ENCODE results near the gene COX6B1.
"Not testable (repeated sequence)": the region's sequence is repeated elsewhere in the genome, so short reads cannot be mapped to it uniquely, and the experiment has no call there.

Gene COX6B1

DNA sequence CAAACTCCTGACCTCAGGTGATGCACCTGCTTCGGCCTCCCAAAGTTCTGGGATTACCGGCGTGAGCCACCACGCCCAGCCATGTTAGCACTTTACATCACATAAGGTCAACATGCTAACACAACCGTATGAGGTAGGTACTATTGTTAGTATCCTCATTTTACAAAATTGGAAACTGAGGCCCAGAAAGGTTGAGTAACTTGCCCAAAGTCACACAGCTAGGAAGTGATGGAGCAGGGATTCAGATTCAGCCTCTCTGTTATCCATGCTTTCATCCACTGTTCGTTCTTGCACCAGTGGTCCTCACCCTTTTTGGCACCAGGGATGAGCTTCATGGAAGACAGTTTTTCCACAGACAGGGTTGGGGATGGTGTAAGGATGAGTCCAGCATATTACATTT, 8.6 kb downstream of the COX6B1 start:
- in situ Hi-C loops (cut with MboI; ENCODE audit: low pct_unique_long_range_greater_than_20kb, low sequenced_read_pairs) = no loop called here

DNA sequence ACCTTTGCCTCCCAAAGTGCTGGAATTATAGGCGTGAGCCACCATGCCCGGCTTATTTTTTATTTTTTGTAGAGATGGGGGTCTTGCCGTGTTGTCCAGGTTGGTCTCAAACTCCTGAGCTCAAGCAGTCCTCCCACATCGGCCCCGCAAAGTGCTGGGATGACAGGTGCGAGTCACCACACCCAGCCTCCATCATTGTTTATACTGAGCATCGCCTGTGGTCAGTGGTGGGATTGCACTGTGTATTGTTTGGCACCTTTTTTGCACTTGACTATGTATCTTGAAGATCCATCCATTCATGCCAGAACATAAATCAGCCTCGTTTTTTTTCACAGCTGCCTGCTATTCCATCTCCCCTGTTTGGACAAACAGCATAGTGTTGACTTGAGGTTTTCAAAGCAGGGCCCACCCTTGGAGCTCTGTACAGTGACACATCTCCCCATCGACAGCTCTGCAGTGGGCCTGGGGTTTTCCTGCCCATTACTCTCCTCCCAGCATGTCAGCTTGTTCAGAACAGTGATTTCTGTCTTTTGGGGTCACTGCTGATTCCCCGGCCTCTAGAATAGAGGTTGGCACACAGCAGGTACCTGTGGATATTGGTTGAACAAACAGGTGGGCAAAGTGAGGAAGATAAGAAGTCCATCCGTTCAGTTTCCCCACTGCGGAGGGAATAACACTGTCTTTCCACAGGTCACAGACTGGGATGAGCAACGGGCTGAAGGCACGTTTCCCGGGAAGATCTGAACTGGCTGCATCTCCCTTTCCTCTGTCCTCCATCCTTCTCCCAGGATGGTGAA, 10.0 kb downstream of the COX6B1 start:
- no peak for DNase-seq
- in situ Hi-C loops (cut with MboI; ENCODE audit: low pct_unique_long_range_greater_than_20kb, low sequenced_read_pairs) = no loop called here

More for the DNA sequence above, 8.6 kb downstream of the COX6B1 start:
- DNase-seq = no peak

DNA sequence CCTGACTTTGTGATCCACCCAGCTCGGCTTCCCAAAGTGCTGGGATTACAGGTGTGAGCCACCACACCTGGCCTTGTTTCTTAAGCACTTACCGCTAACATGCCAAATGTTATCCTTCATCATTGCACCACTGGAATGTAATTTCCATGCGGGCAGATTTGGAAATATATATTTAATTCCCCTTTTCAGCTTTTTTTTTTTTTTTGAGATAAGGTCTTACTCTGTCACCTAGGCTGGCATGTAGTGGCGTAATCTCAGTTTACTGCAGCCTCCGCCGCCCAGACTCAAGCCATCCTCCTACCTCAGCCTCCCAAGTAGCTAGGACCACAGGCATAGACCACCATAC, 13.8 kb downstream of the COX6B1 start:
- no peak for DNase-seq
- in situ Hi-C loops (cut with MboI; ENCODE audit: low pct_unique_long_range_greater_than_20kb, low sequenced_read_pairs) = no loop called here

DNA sequence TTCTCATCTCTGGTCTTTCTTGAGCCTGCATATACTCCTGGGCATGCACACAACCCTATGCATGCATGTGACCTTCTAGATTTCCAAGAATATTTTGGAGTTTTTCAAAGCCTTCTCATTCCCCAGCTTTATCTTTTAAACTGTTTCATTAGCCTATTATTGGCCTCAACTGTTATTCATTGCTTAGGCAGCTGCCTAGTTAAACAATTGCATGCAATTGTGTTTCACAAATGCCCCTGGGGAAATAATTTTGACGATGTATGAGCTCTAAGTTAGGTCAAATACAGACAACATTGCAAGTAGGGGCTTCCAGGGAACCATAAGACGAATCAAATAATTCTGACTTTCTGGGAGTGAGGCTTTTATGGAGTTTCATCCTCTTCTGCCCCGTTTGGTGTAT, 15.9 kb downstream of the COX6B1 start:
- in situ Hi-C loops (cut with MboI; ENCODE audit: low pct_unique_long_range_greater_than_20kb, low sequenced_read_pairs) = no loop called here
- DNase-seq = no peak

DNA sequence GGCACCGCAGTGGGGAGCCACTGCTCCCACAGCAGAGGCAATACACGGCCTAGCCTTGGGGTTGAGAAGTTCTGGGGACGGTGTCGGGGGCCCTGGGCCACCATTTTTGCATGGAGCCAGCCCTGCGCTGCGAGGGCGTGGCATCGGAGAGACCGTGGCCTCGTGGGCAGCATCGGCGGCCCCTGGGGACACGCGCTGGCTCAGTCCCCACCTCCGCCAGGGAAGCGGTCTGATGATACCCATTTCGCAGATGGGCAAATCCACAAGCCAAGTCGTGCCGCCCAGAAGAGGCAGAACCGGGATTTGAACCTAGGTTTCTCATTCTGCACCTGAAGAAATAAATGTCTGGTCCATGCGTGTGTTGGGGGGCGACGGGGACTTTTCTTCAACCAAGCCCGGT, 17.0 kb downstream of the COX6B1 start:
- in situ Hi-C loops (cut with MboI; ENCODE audit: low pct_unique_long_range_greater_than_20kb, low sequenced_read_pairs) = no loop called here
- DNase-seq = no peak

DNA sequence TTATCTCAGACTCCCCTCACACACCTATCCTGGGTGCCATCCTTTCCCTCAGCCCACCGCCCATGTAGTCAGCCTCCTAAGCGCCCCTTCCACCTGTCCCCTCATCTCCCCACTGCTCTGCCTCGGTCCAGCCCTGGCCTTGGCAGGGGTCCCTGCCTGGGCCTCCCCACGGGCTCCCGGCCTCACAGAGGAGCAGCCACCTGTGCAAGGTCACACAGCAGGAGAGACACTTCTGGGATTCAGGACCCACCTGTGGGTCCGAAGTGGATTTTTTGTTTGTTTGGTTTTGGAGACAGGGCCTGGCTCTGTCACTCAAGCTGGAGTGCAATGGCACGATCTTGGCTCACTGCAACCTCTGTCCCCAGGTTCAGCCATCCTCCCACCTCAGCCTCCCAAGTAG, 17.5 kb downstream of the COX6B1 start:
- in situ Hi-C loops (cut with MboI; ENCODE audit: low pct_unique_long_range_greater_than_20kb, low sequenced_read_pairs) = no loop called here
- no peak for DNase-seq

DNA sequence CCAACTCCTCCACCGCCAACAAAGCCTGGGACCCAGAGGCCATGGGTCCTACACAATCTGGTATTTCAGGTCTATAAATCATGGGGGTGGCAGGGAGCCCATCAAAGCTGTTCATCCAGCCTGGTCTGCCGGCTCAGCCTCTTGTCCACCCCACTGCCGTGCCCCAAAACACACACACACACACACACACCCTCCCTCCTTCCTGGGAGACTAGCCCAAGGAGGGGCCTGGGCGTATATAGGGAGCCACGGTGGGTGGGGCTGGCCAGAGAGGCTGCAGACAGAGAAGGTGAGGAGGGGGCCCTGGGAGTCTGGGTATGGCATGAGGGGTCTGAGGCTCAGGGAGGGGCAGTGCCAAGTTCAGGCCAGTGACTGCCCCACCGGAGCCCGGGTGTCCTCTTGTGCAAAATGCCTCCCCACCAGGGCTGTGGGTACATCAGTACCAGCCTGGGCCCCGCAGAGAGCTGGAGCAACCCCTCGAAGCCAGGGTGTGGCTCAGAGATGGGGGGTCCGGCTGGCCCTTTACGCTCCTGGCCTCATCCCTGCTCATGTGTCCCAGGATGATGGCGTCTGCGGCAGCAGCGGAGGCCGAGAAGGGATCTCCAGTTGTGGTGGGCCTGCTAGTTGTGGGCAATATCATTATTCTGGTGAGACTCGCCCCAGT, 18.3 kb downstream of the COX6B1 start, which contains the start of gene UPK1A:
Gene UPK1A (plus strand): TSS at position 267 of the 663 bp plus-strand sequence. CDS start 296 bp downstream, at position 563.
- DNase-seq = no peak
- in situ Hi-C loops (cut with MboI; ENCODE audit: low pct_unique_long_range_greater_than_20kb, low sequenced_read_pairs) = no loop called here

DNA sequence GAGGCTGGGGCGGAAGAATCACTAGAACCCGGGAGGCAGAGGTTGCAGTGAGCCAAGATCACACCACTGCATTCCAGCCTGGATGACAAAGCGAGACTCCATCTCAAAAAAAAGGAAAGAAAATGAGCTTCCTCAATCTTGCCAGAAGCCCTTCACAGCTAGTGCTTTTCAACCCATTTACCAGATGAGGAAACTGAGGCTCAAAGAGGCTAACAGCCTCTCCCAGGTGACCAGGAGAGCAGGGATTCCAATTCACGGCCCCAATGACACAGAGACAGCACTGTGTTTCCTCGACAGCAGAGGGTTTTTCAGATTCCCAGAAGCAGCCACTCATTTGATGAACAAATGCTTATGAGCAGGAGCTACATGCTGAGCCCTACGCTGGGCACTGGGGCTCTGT, 21.4 kb downstream of the COX6B1 start:
- in situ Hi-C loops (cut with MboI; ENCODE audit: low pct_unique_long_range_greater_than_20kb, low sequenced_read_pairs) = no loop called here
- DNase-seq = no peak

DNA sequence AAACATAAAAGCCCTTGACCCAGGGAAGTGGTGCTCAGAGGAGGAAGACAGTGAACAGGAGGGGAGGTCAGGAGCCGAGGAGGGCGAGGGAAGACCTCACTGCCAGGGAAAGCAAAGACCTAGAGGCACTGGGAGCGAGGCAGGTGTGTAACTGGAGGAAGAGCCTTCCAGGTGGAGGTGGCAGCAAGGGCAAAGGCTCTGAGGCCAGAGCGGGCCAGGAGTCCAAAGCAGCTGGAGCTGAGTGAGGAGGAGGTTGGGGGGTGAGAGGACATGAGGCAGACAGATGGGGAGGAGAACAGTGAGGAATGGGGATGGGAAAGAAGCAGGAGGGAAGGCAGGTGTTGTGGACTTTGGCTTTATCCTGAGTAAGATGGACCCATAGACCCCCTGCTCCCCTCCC, 21.9 kb downstream of the COX6B1 start:
- no peak for DNase-seq
- in situ Hi-C loops (cut with MboI; ENCODE audit: low pct_unique_long_range_greater_than_20kb, low sequenced_read_pairs) = no loop called here

DNA sequence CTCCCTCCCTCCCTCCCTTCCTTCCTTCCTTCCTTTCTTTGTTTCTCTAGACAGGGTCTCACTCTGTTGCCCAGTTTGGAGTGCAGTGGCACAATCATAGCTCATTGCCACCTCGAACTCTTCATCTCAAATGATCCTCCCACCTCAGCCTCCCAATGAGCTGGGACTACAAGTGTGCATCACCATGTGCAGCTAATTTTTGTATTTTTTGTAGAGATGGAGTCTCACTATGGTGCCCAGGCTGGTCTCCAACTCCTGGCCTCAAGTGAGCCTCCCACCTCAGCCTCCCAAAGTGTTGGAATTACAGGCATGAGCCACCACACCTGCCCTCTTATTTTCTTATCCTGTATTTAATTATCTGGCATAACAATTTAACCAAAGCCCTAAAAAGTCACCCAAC, 22.6 kb downstream of the COX6B1 start:
- DNase-seq = no peak
- in situ Hi-C loops (cut with MboI; ENCODE audit: low pct_unique_long_range_greater_than_20kb, low sequenced_read_pairs) = no loop called here

DNA sequence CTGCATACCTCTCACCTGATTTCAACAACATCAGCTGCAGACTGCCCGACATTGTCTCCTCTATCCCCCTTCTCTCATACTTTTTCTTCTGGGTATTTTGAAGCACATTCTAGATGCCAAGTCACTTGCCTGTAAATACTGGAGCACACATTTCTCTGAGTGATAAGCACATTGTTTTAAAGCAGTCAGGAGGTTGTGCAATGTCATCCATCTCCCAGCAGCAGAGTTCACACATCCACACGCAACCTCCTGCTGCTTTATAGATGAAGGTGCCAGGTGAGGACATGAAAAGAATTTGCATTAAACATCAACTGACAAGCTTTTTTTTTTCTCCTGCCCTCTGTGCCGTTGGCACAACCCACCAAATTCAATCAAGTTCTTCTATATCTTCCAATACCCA, 23.7 kb downstream of the COX6B1 start:
- in situ Hi-C loops (cut with MboI; ENCODE audit: low pct_unique_long_range_greater_than_20kb, low sequenced_read_pairs) = no loop called here
- peak; percentile 27 for DNase-seq

DNA sequence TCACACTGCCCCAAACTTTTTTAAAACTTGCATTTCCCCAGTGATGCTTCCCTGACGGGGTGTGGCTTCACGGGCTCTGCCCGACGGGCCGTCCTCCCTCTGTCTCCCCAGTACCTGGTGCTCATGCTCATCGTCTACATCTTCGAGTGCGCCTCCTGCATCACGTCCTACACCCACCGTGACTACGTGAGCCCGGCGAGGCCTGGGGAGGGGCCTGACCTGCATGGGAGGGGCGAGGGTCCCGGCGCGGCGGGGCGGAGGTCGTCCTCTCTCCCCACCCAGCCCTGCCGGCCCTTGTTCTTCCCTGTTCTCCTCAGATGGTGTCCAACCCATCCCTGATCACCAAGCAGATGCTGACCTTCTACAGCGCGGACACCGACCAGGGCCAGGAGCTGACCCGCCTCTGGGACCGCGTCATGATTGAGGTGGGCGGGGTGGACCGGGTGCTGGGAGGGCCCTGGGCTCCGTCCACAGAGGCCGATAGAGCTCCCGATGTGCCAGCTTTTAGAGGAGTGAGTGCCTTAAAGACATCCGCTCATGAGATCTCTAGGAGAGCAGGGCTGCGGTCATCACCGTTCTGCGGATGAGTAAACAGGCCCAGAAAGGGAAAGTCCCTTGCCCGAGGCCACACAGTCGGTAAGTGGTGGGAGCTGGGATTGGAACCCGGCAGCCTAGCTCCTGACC, 25.1 kb downstream of the COX6B1 start:
- in situ Hi-C loops (cut with MboI; ENCODE audit: low pct_unique_long_range_greater_than_20kb, low sequenced_read_pairs) = no loop called here

DNA sequence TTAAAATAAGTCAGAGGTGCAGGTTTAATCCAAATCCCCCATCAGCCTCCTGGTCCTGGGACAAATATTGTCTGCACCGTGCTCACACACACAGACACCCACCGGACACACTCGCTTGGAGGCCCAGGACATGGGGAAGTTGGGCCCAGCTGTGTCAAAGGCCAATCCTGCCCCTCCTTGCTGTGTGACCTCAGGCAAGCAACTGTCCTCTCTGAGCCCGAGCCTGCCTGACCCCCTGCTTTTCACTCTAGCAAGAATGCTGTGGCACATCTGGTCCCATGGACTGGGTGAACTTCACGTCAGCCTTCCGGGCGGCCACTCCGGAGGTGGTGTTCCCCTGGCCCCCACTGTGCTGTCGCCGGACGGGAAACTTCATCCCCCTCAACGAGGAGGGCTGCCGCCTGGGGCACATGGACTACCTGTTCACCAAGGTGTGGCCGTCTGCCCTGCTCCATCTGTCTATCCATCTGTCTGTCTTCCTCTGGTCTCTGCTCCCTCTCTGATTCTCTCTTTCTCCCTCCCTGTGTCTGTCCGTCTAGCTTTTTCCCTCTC, 27.5 kb downstream of the COX6B1 start:
- DNase-seq = no peak
- in situ Hi-C loops (cut with MboI; ENCODE audit: low pct_unique_long_range_greater_than_20kb, low sequenced_read_pairs) = no loop called here

More for the DNA sequence above, 25.1 kb downstream of the COX6B1 start:
- no peak for DNase-seq

DNA sequence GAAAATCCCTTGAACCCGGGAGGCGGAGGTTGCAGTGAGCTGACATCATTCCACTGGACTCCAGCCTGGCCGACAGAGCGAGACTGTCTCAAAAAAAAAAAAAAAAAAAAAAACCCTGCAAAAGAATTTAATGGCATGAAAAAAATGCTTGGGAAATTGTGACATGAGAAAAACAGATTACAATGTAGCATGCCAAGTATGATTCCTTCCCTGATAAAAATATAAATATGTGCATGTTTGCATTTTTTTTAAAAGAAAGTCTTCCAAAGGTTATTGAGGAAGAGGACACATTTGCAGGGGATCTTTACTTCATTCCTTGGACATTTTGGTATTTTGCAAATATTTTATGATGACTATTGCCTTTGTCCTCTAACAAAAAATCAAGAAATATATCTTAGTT, 41.7 kb downstream of the COX6B1 start:
- in situ Hi-C loops (cut with MboI; ENCODE audit: low pct_unique_long_range_greater_than_20kb, low sequenced_read_pairs) = no loop called here
- DNase-seq = no peak

DNA sequence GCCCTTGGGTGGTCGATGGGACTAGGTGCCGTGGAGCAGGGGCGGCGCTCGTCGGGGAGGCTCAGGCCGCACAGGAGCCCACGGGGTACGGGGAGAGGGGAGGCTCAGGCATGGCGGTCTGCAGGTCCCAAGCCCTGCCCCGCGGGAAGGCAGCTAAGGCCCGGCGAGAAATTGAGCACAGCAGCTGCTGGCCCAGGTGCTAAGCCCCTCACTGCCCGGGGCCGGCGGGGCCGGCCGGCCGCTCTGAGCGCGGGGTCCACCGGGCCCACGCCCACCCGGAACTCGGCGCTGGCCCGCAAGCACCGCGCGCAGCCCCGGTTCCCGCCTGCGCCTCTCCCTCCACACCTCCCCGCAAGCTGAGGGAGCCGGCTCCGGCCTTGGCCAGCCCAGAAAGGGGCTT, 43.0 kb downstream of the COX6B1 start:
- in situ Hi-C loops (cut with MboI; ENCODE audit: low pct_unique_long_range_greater_than_20kb, low sequenced_read_pairs); DNase-seq: not testable (repeated sequence)

DNA sequence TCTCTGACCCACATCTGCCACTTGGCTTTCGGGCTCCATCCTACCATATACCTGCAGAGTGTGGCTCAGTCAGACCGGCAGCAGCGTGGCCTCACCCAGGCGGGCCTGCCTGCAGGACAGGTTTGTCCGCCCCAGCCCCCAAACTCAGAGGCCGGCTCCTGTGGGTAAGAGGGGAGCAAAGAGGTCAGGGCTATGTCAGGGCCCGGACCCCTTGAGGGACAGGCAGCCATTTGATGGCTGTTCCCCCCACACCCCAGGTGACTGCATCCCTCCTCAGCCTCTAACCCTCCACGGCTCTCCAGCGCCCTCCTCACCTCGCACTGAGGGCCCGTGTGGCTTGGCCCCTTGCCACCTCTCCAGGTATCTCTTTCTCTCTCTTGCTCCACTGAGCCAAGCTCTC, 43.9 kb downstream of the COX6B1 start:
- in situ Hi-C loops (cut with MboI; ENCODE audit: low pct_unique_long_range_greater_than_20kb, low sequenced_read_pairs) = no loop called here
- DNase-seq = no peak

DNA sequence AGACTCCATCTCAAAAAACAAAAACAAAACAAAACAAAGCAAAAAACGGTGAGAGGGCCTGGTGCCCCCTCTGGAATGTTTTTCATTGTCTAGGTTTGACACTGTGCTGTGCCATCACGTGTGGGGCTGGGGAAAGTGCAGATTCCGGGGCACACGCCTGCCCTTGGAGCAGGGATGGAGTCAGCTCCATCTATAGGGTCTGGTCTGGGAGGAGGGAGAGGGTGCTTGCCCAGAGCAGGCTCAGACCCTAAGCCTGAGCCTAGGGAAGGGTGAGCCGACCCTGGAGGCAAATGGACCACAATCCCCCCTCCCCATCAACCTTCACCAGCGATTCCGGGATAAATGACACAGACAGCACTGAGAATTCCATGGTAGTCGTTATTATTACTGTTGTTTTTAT, 45.3 kb downstream of the COX6B1 start:
- in situ Hi-C loops (cut with MboI; ENCODE audit: low pct_unique_long_range_greater_than_20kb, low sequenced_read_pairs) = no loop called here
- no peak for DNase-seq

DNA sequence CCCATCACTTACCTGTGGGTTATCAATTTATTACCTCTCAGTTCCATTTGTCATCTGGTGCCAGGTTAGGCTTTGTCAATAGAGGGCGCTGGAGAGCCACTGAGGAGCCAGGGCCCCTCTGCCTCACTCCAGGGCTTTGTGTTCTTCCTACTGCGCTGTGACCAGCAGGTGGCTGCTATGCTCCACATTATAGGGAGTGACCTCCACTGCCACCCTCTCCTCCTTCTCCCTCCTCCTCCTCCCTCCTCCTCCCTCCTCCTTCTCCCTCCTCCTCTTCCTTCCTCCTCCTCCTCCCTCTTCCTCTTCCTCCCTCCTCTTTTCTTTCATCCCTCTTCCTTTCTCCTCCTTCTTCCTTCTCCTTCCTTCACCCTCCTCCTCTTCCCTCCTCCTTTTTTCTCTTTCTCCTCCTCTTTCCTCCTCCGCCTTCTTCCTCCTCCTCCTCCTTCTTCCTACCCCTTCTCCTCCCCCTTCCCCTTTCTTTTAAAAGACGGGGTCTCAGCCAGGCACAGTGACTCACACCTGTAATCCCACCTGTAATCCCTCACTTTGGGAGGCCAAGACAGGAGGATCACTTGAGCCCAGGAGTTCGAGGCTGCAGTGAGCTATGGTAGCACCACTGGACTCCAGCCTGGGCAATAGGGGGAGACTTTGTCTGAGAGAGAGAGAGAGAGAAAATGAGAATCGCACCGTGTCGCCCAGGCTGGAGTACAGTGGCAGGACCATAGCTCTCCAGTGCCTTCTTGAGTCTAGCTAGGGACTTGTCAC, 45.9 kb downstream of the COX6B1 start:
- DNase-seq = peak; percentile 91
- in situ Hi-C loops (cut with MboI; ENCODE audit: low pct_unique_long_range_greater_than_20kb, low sequenced_read_pairs) = no loop called here

DNA sequence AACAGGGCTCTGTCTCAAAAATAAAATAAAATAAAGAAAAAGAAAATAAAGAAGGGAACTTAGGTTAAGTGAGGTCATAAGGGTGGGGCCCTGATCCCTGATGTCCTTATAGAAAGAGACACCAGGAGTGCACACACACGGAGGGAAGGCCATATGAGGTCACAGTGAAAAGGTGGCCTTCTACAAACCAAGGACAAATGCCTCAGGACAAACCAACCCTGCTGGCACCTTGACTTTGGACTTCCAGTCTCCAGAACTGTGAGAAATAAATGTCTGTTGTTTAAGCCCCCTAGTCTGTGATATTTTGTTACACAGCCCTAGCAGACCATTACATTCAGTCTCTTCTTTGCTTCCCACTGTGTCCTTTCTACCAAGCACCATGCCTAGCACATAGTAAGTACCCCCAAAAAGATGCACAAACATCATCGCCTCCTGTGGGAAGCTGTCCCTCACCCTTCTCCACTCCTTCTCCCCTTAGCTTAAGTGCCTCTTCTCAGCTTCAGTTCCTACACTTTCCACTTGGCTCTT, 47.8 kb downstream of the COX6B1 start:
- no peak for DNase-seq
- in situ Hi-C loops (cut with MboI; ENCODE audit: low pct_unique_long_range_greater_than_20kb, low sequenced_read_pairs) = no loop called here

Data from KBM-7 (cell line).